Subcutaneous adipose tissue (tissue), 4 donors: ENCODE data around the gene CEP170B. TPM values are rescaled to one million over a fixed set of nuclear protein-coding genes. Genes with fewer than 3 reads are reported as not detected.

Source experiments
- CTCF ChIP-seq: fragments of 450-650 bp; IDR thresholded peaks from one replicate; pipeline ENCODE4 v1.5.1; 2016; ENCODE audit warnings: low read depth, mild to moderate bottlenecking, control low read depth, antibody characterized with exemption, moderate library complexity
- total RNA-seq, 4 donors: library from RNA; depleted of rRNA; stranded (reverse); fragments of >200 nt; gene quantifications; one replicate each; pipeline ENCODE4 v1.1.0, GENCODE V29; 2016

The CEP170B gene
- total RNA-seq, 4 donors from 2014 or later, result 5.6 to 23.9 (median 9.3) TPM

- no peak for TF ChIP-seq CTCF
These were observed 26.1 kb downstream of the CEP170B start for GRCh38 chr14:104891121-104891551.

GRCh38 chr14:104891664-104892530 is 26.8 kb downstream of the CEP170B start:
- no peak for TF ChIP-seq CTCF

GRCh38 chr14:104892531-104893434 is 27.7 kb downstream of the CEP170B start:
- no peak for TF ChIP-seq CTCF

GRCh38 chr14:104893435-104894207 is 28.6 kb downstream of the CEP170B start:
- TF ChIP-seq CTCF, result no peak

- TF ChIP-seq CTCF, result no peak
These were observed 29.5 kb downstream of the CEP170B start for GRCh38 chr14:104894331-104895206.

GRCh38 chr14:104895207-104895785 is 30.2 kb downstream of the CEP170B start:
- no peak for TF ChIP-seq CTCF
